Raji (cell line): ENCODE results near the gene MBOAT2.

Source experiments
- POLR2A ChIP-seq: IDR thresholded peaks from 2 replicates; pipeline ENCODE4 v1.6.1; 2011; ENCODE audit warnings: low read depth, low read length, control low read depth; ENCODE audit not compliant: insufficient read depth

MBOAT2 gene

GRCh38 chr2:9001229-9001628 is 2.3 kb downstream of the MBOAT2 start:
- TF ChIP-seq POLR2A: no peak

- no peak for TF ChIP-seq POLR2A
These were observed 3.0 kb downstream of the MBOAT2 start for GRCh38 chr2:9000442-9000841.

DNA sequence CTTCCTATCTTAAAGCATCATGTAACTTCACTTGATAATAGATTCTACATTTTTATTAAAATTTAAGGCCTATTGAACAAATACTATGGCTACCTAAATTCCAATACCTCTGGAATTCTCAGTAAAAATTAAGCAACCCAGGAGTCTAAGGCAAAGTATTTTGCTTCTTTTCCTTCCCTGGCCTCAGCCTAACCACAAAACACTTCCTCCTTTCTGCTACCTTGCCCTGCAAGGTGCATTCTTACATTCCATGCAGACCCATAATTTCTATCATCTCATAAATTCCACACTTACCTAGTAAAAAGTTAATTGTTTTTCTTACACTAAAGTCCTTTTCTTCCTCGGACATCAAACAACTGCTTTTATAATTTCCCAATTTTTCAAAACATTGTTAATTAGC is 3.7 kb downstream of the MBOAT2 start:
- no peak for TF ChIP-seq POLR2A

DNA sequence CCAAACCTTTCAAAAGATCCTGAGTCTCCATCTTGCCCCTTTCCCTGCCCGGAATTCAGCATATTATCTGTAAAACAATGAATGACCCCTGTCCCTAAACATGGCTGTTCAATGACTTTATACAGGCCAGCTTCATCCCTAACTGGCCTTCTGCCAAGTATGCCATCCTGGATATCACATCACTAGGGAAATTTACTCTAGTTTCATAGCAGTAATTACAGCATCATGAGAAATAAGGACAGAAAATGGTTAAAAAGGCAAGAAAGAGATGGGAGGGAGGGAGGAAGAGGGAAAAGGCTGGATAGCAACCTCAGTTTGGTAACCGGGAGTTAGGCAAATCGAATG is 4.4 kb downstream of the MBOAT2 start:
- TF ChIP-seq POLR2A: no peak

GRCh38 chr2:8998418-8999101 is 4.9 kb downstream of the MBOAT2 start:
- TF ChIP-seq POLR2A: no peak

DNA sequence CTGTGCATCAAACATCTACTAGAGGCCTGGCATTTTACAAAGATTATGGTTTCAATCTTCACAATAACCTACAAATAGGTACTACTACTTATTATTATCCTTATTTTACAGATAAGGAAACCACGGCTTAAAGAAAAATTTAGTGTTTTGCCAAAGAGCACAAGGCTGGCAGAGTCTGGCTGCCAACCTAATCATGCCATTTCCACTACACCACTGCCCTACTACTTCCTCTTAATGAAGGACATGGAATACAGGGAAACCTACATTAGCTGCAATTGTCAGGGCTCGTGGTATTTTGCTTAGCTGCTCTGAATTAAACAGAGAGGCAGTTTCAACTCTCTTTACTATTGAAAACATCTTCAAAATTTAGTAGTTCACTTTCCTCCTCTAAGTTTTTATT is 5.9 kb downstream of the MBOAT2 start:
- no peak for TF ChIP-seq POLR2A

- no peak for TF ChIP-seq POLR2A
These were observed 6.4 kb downstream of the MBOAT2 start for GRCh38 chr2:8997108-8997507.

- no peak for TF ChIP-seq POLR2A
These were observed 7.5 kb downstream of the MBOAT2 start for GRCh38 chr2:8996006-8996405.

- no peak for TF ChIP-seq POLR2A
These were observed 9.1 kb downstream of the MBOAT2 start for GRCh38 chr2:8994386-8994785.

GRCh38 chr2:8993902-8994278 is 9.6 kb downstream of the MBOAT2 start:
- no peak for TF ChIP-seq POLR2A

GRCh38 chr2:8993196-8993901 is 10.1 kb downstream of the MBOAT2 start:
- TF ChIP-seq POLR2A: no peak

- no peak for TF ChIP-seq POLR2A
These were observed 10.8 kb downstream of the MBOAT2 start for GRCh38 chr2:8992643-8993042.

DNA sequence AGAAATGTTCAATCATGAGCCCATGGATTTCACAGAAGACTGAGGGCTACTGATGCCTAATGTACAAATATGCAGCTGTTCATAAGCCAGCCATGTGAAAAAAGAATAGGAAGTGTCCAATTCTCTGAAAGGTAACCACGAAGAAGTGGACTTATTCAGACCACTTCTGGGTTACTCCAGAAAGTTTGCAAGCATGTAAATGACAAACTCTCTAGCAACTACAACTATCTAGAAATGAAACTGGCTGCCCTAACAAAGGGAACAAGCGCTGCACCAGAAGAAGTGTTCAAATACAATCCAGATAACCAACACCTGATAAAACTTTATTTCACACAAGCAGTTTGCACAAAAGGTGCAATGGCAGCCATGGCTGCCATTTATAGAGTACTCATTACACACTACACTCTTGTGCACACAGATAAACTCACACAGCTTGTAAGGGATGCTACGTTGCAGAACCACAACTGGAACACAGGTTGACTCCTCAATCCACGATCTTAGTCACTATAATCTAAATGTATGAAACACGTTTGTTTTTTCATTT is 13.9 kb downstream of the MBOAT2 start:
- TF ChIP-seq POLR2A: no peak

DNA sequence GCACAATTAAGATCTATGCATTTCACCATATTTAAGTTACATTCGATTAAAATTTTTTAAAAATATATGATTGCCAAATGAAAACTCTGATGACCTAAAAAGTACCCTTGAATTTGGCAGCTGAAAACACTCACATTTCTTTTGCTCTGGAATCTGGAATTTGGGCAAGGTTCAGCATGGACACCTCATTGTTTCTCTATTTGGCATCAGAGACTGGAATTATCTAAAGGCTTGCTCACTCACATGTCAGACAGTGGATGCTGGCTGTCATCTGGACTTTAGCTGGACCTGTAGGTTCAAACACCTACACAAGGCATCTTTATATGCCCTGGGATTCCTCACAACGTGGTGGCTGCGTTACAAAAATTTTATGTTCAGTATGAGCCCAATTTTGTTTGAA is 16.1 kb downstream of the MBOAT2 start:
- no peak for TF ChIP-seq POLR2A

GRCh38 chr2:8986327-8986976 is 17.0 kb downstream of the MBOAT2 start:
- no peak for TF ChIP-seq POLR2A
